ENCODE measurements around the gene DDX6. TPM values are rescaled to one million over a fixed set of nuclear protein-coding genes. Genes with fewer than 3 reads are reported as not detected.

The DDX6 gene, protein sequence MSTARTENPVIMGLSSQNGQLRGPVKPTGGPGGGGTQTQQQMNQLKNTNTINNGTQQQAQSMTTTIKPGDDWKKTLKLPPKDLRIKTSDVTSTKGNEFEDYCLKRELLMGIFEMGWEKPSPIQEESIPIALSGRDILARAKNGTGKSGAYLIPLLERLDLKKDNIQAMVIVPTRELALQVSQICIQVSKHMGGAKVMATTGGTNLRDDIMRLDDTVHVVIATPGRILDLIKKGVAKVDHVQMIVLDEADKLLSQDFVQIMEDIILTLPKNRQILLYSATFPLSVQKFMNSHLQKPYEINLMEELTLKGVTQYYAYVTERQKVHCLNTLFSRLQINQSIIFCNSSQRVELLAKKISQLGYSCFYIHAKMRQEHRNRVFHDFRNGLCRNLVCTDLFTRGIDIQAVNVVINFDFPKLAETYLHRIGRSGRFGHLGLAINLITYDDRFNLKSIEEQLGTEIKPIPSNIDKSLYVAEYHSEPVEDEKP
- total RNA-seq: 42.8 and 44.3 TPM in 2 replicates

DNA sequence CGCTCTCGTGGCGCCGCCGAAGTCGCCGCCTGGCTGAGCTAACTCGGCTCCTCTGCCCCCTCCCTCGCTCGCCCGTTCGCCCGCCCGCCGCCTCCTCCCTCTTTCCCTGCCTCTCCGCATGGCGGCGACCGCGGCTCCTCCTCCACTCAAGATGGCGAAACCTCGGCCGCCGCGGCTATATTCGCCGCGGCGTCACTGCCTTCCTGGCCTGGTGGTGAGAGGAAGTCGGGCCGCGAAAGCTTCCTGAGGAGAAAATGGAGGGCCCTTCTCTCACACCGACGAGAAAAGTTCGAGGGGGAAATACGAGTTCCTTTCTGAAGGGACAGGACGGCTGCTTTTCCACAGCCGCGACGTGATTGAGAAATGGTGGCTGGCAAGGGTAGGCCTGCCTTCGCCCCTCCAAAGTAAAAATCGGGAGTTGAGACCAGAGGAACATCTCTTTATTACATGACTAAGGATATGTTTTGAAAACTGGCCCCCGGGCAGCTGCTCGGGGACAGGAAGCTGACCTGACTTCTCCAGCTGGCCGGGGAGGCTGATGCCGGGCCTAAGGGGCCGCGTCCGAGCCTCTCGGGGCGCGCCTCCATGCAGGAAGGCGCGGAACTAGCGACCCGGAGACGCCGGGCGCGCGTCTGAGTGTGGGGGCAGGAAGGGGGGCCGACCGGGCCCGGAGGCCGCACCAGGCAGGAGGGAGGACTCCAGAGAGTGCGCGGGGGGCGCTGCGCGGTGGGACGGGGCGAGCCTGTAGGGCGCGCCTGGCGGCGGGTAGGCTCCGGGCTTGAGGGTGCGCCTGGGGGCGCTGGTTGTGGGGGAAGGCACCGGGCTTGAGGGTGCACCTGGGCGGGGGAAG lies at the start of gene DDX6:
TSS of gene DDX6 (minus strand) at position 54 of the 850 bp plus-strand sequence. CDS start 4,913 bp downstream, outside the sequence.

Other genes starting within 250 kb of the DDX6 start
- 22.8 and 27.1 TPM in 2 replicates for gene IFT46, start 225.2 kb downstream of the DDX6 start, total RNA-seq
- 118 and 119 TPM in 2 replicates for gene ARCN1, start 218.8 kb downstream of the DDX6 start, total RNA-seq
- 44.7 and 64.3 TPM in 2 replicates for gene PHLDB1, start 183.5 kb downstream of the DDX6 start, total RNA-seq
- not detected in 2 replicates for gene TREH, start 111.5 kb downstream of the DDX6 start, total RNA-seq
- gene CXCR5, start 92.7 kb upstream of the DDX6 start, total RNA-seq: not detected in 2 replicates
- gene BCL9L, start 134.8 kb upstream of the DDX6 start, total RNA-seq: 23.8 and 25.0 TPM in 2 replicates
- gene UPK2, start 165.1 kb upstream of the DDX6 start, total RNA-seq: 0.30 TPM in 1 of 2 replicates, not detected in the other
- gene FOXR1, start 180.6 kb upstream of the DDX6 start, total RNA-seq: not detected in 2 replicates
- gene CENATAC, start 207.0 kb upstream of the DDX6 start, total RNA-seq: 5.2 and 7.8 TPM in 2 replicates
- 2,303 and 2,652 TPM in 2 replicates for gene RPS25, start 227.2 kb upstream of the DDX6 start, total RNA-seq
- 85.4 and 97.8 TPM in 2 replicates for gene TRAPPC4, start 227.6 kb upstream of the DDX6 start, total RNA-seq
- gene SLC37A4, start 239.7 kb upstream of the DDX6 start, total RNA-seq: 22.0 and 24.0 TPM in 2 replicates

Data from hair follicular keratinocyte (primary cell).